Spleen (tissue), 11 donors: ENCODE measurements around the gene BTBD19. TPM values are rescaled to one million over a fixed set of nuclear protein-coding genes. Genes with fewer than 3 reads are reported as not detected.

Experiments used
- DNase-seq: peaks from one replicate; pipeline ENCODE4 v3.0.0-alpha.2; 2020
- H3K27ac ChIP-seq, 8 donors: fragments of 200-600 bp; sonication (generic) in 7 of 8; 1 replicate in 4 of 8; 2 replicates in 4 of 8; pipeline versions ENCODE4 v1.5.0 to v1.8.0; 2016 to 2021; ENCODE audit warnings: inconsistent platforms in 4 of 8, mild to moderate bottlenecking in 4 of 8, moderate library complexity in 1 of 8
- H3K27me3 ChIP-seq, 7 donors: fragments of 200-600 bp; sonication (generic) in 6 of 7; replicated peaks in 1 of 7; 1 replicate in 4 of 7; 2 replicates in 3 of 7; pipeline versions ENCODE4 v1.5.0 to v1.8.0; 2016 to 2021; ENCODE audit warnings: inconsistent platforms in 3 of 7, mild to moderate bottlenecking in 1 of 7
- H3K36me3 ChIP-seq, 6 donors: fragments of 200-600 bp; sonication (generic) in 5 of 6; 1 replicate in 4 of 6; 2 replicates in 2 of 6; pipeline versions ENCODE4 v1.5.0 to v1.8.0; 2016 to 2021; ENCODE audit warnings: inconsistent platforms in 2 of 6
- H3K4me1 ChIP-seq, 6 donors: fragments of 200-600 bp; sonication (generic) in 5 of 6; 1 replicate in 3 of 6; 2 replicates in 3 of 6; pipeline versions ENCODE4 v1.5.0 to v1.8.0; 2016 to 2021; ENCODE audit warnings: inconsistent platforms in 3 of 6
- H3K4me3 ChIP-seq, 8 donors: fragments of 200-600 bp; sonication (generic) in 7 of 8; 1 replicate in 4 of 8; 2 replicates in 4 of 8; pipeline versions ENCODE4 v1.5.0 to v1.8.0; 2016 to 2021; ENCODE audit warnings: inconsistent platforms in 4 of 8, mild to moderate bottlenecking in 4 of 8, moderate library complexity in 2 of 8
- H3K9me3 ChIP-seq, 8 donors: fragments of 200-600 bp; sonication (generic) in 7 of 8; 1 replicate in 4 of 8; 2 replicates in 4 of 8; pipeline versions ENCODE4 v1.5.0 to v1.8.0; 2016 to 2021; ENCODE audit warnings: inconsistent platforms in 4 of 8
- CTCF ChIP-seq, 11 experiments: fragments of 200-600 bp in 7 of 11; fragments of 450-650 bp in 4 of 11; sonication (generic) in 4 of 11; IDR thresholded peaks in 8 of 11; conservative IDR thresholded peaks in 3 of 11; 1 replicate in 7 of 11; 2 replicates in 4 of 11; pipeline versions ENCODE4 v1.4.0 to v1.8.0; 2016 to 2021; ENCODE audit warnings: antibody characterized with exemption in 11 of 11, inconsistent platforms in 4 of 11, mild to moderate bottlenecking in 1 of 11
- POLR2A ChIP-seq, 3 donors: fragments of 450-650 bp; IDR thresholded peaks; one replicate each; pipeline ENCODE4 v1.5.1; 2017; ENCODE audit warnings: antibody characterized with exemption in 3 of 3, mild to moderate bottlenecking in 1 of 3
- POLR2AphosphoS5 ChIP-seq, 3 donors: sonication (generic); formaldehyde crosslinking; IDR thresholded peaks; one replicate each; pipeline ENCODE4 v1.5.1; 2017; ENCODE audit warnings: antibody characterized with exemption in 3 of 3
- WGBS, 5 donors: extraction: QIAGEN DNeasy Blood & Tissue Kit in 3 of 5; methylation state at CpG; one replicate each; pipeline versions ENCODE4 v1.1.5 to v1.1.7; 2013 to 2018; 5-methylcytosine and 5-hydroxymethylcytosine counted together
- intact Hi-C: fragments of 100-400 bp; cut with DNase I; formaldehyde crosslinking; loops from one replicate; pipeline ENCODE4 v1.15.0; 2023; ENCODE audit warnings: low total_unique reads
- polyA plus RNA-seq, 3 donors: library from polyadenylated mRNA; stranded (reverse); fragments of 200-250 nt; gene quantifications; one replicate each; pipeline ENCODE4 v1.2.1, GENCODE V29; 2013
- total RNA-seq, 7 donors: library from RNA; depleted of rRNA in 3 of 7; stranded (reverse); fragments of >200 nt in 3 of 7; fragmentation: NEBNext Ultra II Directional in 4 of 7; extraction: Animal tissue kit (Norgen Biotek cat#: 25700) in 4 of 7; gene quantifications; one replicate each; pipeline versions ENCODE4 v1.1.0 to v1.2.1, GENCODE V29; 2016 to 2021
- donor health status: healthy with polysubstance abuse.
- donor health status: DM: no; HTN: no; CAD: no; lungs with moderate emphysema.
- donor health status: DM: no; HTN: no; CAD: no.
- donor health status: Bipolar disorder and iron deficiency.
- donor health status: healthy.
- donor health status: DM: no; HTN: no; CAD: no.
- donor health status: DM: yes; HTN: yes; CAD: no.

Gene BTBD19
- total and polyA plus RNA-seq, 10 donors: 0.73 to 11.9 (median 5.7) TPM

GRCh38 chr1:44826375-44827196 is 18.3 kb downstream of the BTBD19 start:
- no peak for TF ChIP-seq CTCF (IDR thresholded peaks at IDR 0.05 in 8 of 11, conservative IDR thresholded peaks at IDR 0.05 in 3 of 11)
- peak; percentile 48 to 85 (median 70) for TF ChIP-seq POLR2AphosphoS5 (IDR thresholded peaks at IDR 0.05)
- no peaks in the 10 kb centered on the region for H3K36me3 ChIP-seq
- WGBS, 5 donors: 14 to 28% (median 22%) methylated on average over 18 to 24 of the region's 24 CpGs
- H3K27ac ChIP-seq: peak overlapping the region in 6 of 8 donors; percentile 35 to 70 (median 62)
- peak; percentile 91 for DNase-seq
- H3K4me3 ChIP-seq: peak overlapping the region in 2 of 8 donors; percentile 1 to 4
- intact Hi-C loops: no loop called here
- no peaks in the 10 kb centered on the region for H3K9me3 ChIP-seq
- H3K27me3 ChIP-seq: no peaks in the 10 kb centered on the region
- H3K4me1 ChIP-seq: peaks cover 0 to 46% (median 20%) of the 10 kb centered on the region in 6 donors

GRCh38 chr1:44827197-44828002 is 19.1 kb downstream of the BTBD19 start:
- no peaks in the 10 kb centered on the region for H3K9me3 ChIP-seq
- no peaks in the 10 kb centered on the region for H3K27me3 ChIP-seq
- intact Hi-C loops: no loop called here
- DNase-seq: peak; percentile 74
- peak overlapping the region in 5 of 8 donors; percentile 55 to 70 (median 63) for H3K27ac ChIP-seq
- H3K4me3 ChIP-seq: no peak overlapping the region
- H3K36me3 ChIP-seq: no peaks in the 10 kb centered on the region
- TF ChIP-seq CTCF (IDR thresholded peaks at IDR 0.05 in 8 of 11, conservative IDR thresholded peaks at IDR 0.05 in 3 of 11) (no peak), POLR2AphosphoS5 (IDR thresholded peaks at IDR 0.05) (no peak), POLR2A (IDR thresholded peaks at IDR 0.05) (no peak)
- peaks cover 0 to 54% (median 24%) of the 10 kb centered on the region in 6 donors for H3K4me1 ChIP-seq
- 87 to 91% (median 89%) methylated on average over 24 to 28 of the region's 28 CpGs for WGBS, 5 donors

DNA sequence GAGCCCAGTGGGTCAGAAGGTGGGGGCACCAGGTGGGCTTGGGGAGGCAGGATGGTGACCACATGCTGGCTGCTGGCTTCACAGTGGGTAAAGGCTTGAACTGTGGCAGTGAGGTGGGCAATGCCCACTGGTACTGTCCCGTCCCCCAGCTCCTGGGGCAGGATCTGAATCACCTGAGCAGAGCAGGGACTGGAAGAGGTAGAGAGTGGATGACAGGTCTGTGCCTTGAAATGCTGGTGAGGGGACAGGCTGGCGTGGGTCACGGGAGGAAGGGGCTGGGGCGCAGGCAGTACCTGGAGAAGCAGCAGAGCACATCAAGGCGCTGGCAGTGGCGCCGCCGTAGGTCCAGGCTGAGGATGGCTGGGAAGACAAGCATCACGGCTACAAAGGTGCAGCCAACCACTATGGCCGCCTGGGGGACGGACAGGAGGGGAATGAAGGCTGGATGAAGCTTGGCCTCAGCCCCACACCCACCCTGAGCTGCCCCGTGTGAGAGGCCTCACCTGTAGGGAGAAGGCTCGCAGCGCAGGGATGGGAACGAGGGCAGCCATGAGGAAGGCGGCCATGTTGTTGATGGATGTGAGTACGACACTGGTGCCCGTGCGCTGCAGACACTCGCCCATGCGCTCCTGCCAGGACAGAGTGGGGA is 19.8 kb downstream of the BTBD19 start:
- Histone ChIP-seq H3K4me1 (peaks cover 0 to 62% (median 25%) of the 10 kb centered on the region in 6 donors), H3K9me3 (no peaks in the 10 kb centered on the region), H3K4me3 (no peak overlapping the region), H3K36me3 (no peaks in the 10 kb centered on the region), H3K27me3 (no peaks in the 10 kb centered on the region), H3K27ac (no peak overlapping the region)
- no peak for TF ChIP-seq POLR2A (IDR thresholded peaks at IDR 0.05)
- TF ChIP-seq CTCF (IDR thresholded peaks at IDR 0.05 in 8 of 11, conservative IDR thresholded peaks at IDR 0.05 in 3 of 11): no peak
- no peak for TF ChIP-seq POLR2AphosphoS5 (IDR thresholded peaks at IDR 0.05)
- peak; percentile 74 for DNase-seq
- WGBS, 5 donors: 94 to 97% (median 96%) methylated on average over 16 to 21 of the region's 21 CpGs
- intact Hi-C loops: no loop called here
